ENCODE measurements around the gene RPH3AL. TPM values are rescaled to one million over a fixed set of nuclear protein-coding genes. Genes with fewer than 3 reads are reported as not detected.
A peak's percentile ranks its signal among the peaks of the same experiment; 100 is the strongest.
"Not testable (repeated sequence)": the region's sequence is repeated elsewhere in the genome, so short reads cannot be mapped to it uniquely, and the experiment has no call there.

The RPH3AL gene
- total and polyA plus RNA-seq, 4 donors: 4.7 to 5.9 (median 5.3) TPM

- H3K27me3 ChIP-seq (ENCODE audit: control insufficient read depth, insufficient read depth, low read length); H3K9me3 ChIP-seq (ENCODE audit: control insufficient read depth, insufficient read depth, low read length); H3K36me3 ChIP-seq (ENCODE audit: control insufficient read depth, insufficient read depth, low read length); DNase-seq (ENCODE audit: low read depth in 4 of 6, low spot score in 6 of 6); H3K27ac ChIP-seq (ENCODE audit: low read depth, low read length); H3K4me1 ChIP-seq (ENCODE audit: control insufficient read depth, insufficient read depth, low read length); H3K4me3 ChIP-seq (ENCODE audit: low read depth, low read length): not testable (repeated sequence)
- WGBS (ENCODE audit: insufficient coverage): no CpG with 5 or more reads among the region's 4 CpGs
Measured at GRCh38 chr17:271928-272623, 80.5 kb downstream of the RPH3AL start.

DNA sequence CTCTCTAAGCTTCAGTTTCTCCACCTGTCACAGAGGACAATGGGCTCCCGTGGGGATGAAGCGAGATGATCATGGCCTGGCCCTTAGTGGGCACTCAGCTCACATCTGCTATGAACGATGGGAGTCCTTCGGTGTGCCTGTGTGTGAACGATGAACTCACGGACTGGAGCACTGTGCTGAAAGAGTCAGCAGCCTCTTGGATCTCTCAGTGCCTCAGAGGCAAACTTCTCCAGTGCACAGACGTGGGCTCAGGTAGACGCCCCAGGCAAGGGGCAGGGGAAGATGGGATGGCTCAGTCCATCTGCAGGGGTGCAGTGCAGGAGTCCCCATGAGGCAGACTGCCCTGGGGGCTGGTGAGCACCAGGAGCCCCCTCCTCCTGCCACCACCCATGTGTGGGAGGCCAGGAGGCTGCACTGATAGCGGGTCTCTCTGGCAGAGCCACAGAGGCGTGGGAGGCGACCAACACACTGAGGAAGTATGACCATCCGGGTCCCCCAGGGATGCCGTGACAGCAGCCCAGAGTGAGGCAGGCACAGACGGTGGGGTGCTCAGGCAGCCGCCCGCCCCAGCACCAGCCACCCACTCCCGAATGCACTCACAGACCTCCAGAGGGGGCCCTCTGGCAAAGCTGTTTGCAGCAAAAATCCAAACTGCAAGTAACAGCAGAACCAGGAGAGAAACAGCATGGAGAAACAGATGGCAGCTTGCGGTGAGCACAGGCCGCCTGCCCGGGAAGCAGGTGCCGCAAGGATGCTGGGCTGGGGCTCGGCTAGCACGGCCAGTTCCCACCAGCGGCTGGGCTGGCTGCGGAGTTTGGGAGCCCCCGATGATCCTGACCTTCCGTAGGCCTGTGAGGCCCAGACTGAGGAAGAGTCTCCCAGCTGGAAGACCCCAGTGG is 82.7 kb downstream of the RPH3AL start:
- Histone ChIP-seq H3K27ac (ENCODE audit: low read depth, low read length) (no peak overlapping the region), H3K4me1 (ENCODE audit: control insufficient read depth, insufficient read depth, low read length) (peaks cover 21% of the 10 kb centered on the region), H3K9me3 (ENCODE audit: control insufficient read depth, insufficient read depth, low read length) (no peaks in the 10 kb centered on the region), H3K27me3 (ENCODE audit: control insufficient read depth, insufficient read depth, low read length) (no peaks in the 10 kb centered on the region), H3K4me3 (ENCODE audit: low read depth, low read length) (no peak overlapping the region), H3K36me3 (ENCODE audit: control insufficient read depth, insufficient read depth, low read length) (peaks cover 9% of the 10 kb centered on the region)
- WGBS (ENCODE audit: insufficient coverage): 82% methylated on average over 24 of the region's 27 CpGs
- DNase-seq (ENCODE audit: low read depth in 4 of 6, low spot score in 6 of 6): peak in 2 of 6 donors; percentile 43 to 72

- peak overlapping the region; percentile 52 for H3K27ac ChIP-seq (ENCODE audit: low read depth, low read length)
- WGBS (ENCODE audit: insufficient coverage): 31% methylated on average over 31 of the region's 31 CpGs
Measured at GRCh38 chr17:266701-267667, 85.6 kb downstream of the RPH3AL start.

DNA sequence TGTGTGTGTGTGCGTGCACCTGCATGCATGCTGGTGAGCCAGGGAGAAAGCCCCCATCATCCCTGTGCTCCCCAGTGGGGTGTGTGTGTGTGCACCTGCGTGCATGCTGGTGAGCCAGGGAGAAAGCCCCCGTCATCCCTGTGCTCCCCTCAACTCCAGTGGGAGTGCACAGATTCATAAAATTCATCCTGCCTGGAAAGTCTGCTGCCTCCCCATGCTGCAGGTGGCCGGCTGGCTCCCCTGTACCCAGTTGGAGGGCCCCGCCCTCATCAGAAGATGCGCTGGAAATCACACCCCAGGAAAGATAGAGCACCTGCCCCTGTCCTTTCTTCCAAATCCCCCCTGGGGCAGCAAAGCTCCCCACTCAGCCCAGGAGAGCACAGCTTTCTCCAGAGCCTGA is 86.4 kb downstream of the RPH3AL start:
- 80% methylated on average over 4 of the region's 6 CpGs for WGBS (ENCODE audit: insufficient coverage)
- Histone ChIP-seq H3K27ac (ENCODE audit: low read depth, low read length) (no peak overlapping the region), H3K9me3 (ENCODE audit: control insufficient read depth, insufficient read depth, low read length) (no peaks in the 10 kb centered on the region), H3K36me3 (ENCODE audit: control insufficient read depth, insufficient read depth, low read length) (peaks cover 11% of the 10 kb centered on the region), H3K4me1 (ENCODE audit: control insufficient read depth, insufficient read depth, low read length) (peaks cover 21% of the 10 kb centered on the region), H3K4me3 (ENCODE audit: low read depth, low read length) (no peak overlapping the region), H3K27me3 (ENCODE audit: control insufficient read depth, insufficient read depth, low read length) (no peaks in the 10 kb centered on the region)
- DNase-seq (ENCODE audit: low read depth in 4 of 6, low spot score in 6 of 6): no peak

More at GRCh38 chr17:266701-267667, 85.6 kb downstream of the RPH3AL start:
- Histone ChIP-seq H3K4me1 (ENCODE audit: control insufficient read depth, insufficient read depth, low read length) (peaks cover 21% of the 10 kb centered on the region), H3K9me3 (ENCODE audit: control insufficient read depth, insufficient read depth, low read length) (no peaks in the 10 kb centered on the region), H3K27me3 (ENCODE audit: control insufficient read depth, insufficient read depth, low read length) (no peaks in the 10 kb centered on the region), H3K4me3 (ENCODE audit: low read depth, low read length) (no peak overlapping the region), H3K36me3 (ENCODE audit: control insufficient read depth, insufficient read depth, low read length) (peaks cover 11% of the 10 kb centered on the region)
- peak in 4 of 6 donors; percentile 51 to 89 (median 69) for DNase-seq (ENCODE audit: low read depth in 4 of 6, low spot score in 6 of 6)

- H3K27ac ChIP-seq (ENCODE audit: low read depth, low read length): no peak overlapping the region
- DNase-seq (ENCODE audit: low read depth in 4 of 6, low spot score in 6 of 6): peak in 2 of 6 donors; percentile 13 to 56
Measured at GRCh38 chr17:265718-266117, 86.9 kb downstream of the RPH3AL start.

DNA sequence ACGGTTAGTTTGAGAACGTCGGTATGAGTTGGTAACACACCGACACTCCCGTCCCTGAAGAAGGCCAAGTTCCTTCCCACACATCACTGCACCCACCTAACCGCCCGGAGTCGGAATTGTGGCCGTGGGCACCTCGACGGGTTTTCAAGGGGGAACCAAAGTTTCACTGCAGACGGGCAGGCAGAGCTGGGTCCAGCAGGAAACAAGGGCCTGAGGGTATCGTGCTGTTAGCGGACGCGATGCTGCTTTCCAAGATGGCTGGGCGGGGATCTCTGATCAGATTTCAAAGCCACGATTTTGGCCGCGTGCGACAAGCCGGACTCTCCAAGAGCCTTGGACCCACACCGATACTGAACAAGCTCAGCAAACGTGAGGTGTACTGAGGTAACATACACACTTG is 88.8 kb downstream of the RPH3AL start:
- Histone ChIP-seq H3K27me3 (ENCODE audit: control insufficient read depth, insufficient read depth, low read length) (no peaks in the 10 kb centered on the region), H3K9me3 (ENCODE audit: control insufficient read depth, insufficient read depth, low read length) (no peaks in the 10 kb centered on the region), H3K4me3 (ENCODE audit: low read depth, low read length) (no peak overlapping the region), H3K4me1 (ENCODE audit: control insufficient read depth, insufficient read depth, low read length) (peaks cover 40% of the 10 kb centered on the region), H3K27ac (ENCODE audit: low read depth, low read length) (no peak overlapping the region), H3K36me3 (ENCODE audit: control insufficient read depth, insufficient read depth, low read length) (peaks cover 8% of the 10 kb centered on the region)
- WGBS (ENCODE audit: insufficient coverage): 94% methylated on average over 20 of the region's 24 CpGs
- DNase-seq (ENCODE audit: low read depth in 4 of 6, low spot score in 6 of 6): no peak

More at GRCh38 chr17:265718-266117, 86.9 kb downstream of the RPH3AL start:
- peaks cover 11% of the 10 kb centered on the region for H3K36me3 ChIP-seq (ENCODE audit: control insufficient read depth, insufficient read depth, low read length)
- H3K4me3 ChIP-seq (ENCODE audit: low read depth, low read length): no peak overlapping the region
- 32% methylated on average over 8 of the region's 10 CpGs for WGBS (ENCODE audit: insufficient coverage)
- H3K27me3 ChIP-seq (ENCODE audit: control insufficient read depth, insufficient read depth, low read length): no peaks in the 10 kb centered on the region
- peaks cover 21% of the 10 kb centered on the region for H3K4me1 ChIP-seq (ENCODE audit: control insufficient read depth, insufficient read depth, low read length)
- H3K9me3 ChIP-seq (ENCODE audit: control insufficient read depth, insufficient read depth, low read length): no peaks in the 10 kb centered on the region

GRCh38 chr17:263271-263670 is 89.3 kb downstream of the RPH3AL start:
- Histone ChIP-seq H3K4me3 (ENCODE audit: low read depth, low read length) (no peak overlapping the region), H3K4me1 (ENCODE audit: control insufficient read depth, insufficient read depth, low read length) (peaks cover 41% of the 10 kb centered on the region), H3K27me3 (ENCODE audit: control insufficient read depth, insufficient read depth, low read length) (no peaks in the 10 kb centered on the region), H3K36me3 (ENCODE audit: control insufficient read depth, insufficient read depth, low read length) (peaks cover 8% of the 10 kb centered on the region), H3K27ac (ENCODE audit: low read depth, low read length) (no peak overlapping the region), H3K9me3 (ENCODE audit: control insufficient read depth, insufficient read depth, low read length) (no peaks in the 10 kb centered on the region)
- 93% methylated on average over 18 of the region's 18 CpGs for WGBS (ENCODE audit: insufficient coverage)
- DNase-seq (ENCODE audit: low read depth in 4 of 6, low spot score in 6 of 6): peak in 1 of 6 donors; percentile 36

DNA sequence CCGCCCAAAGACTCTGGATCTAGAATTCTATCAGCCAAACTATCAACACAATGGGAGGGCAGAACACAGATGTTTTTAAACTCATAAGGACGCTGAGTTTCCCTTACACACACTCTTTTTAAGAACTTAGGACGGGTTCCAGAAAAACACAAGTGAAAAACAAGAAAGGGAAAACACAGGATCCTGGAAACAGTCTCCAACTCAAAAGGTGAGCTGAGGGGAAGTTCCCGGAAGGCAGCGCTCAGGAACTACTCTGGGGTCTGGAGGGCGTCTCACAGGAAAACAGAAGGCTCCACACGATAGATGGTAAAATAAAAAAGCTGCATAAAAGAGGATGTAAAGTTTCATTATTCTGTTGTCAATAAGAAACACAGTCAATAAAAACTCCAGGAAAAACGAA is 91.0 kb downstream of the RPH3AL start:
- WGBS (ENCODE audit: insufficient coverage): 92% methylated on average over 3 of the region's 8 CpGs
- Histone ChIP-seq H3K27ac (ENCODE audit: low read depth, low read length) (no peak overlapping the region), H3K4me1 (ENCODE audit: control insufficient read depth, insufficient read depth, low read length) (peaks cover 31% of the 10 kb centered on the region), H3K9me3 (ENCODE audit: control insufficient read depth, insufficient read depth, low read length) (no peaks in the 10 kb centered on the region), H3K4me3 (ENCODE audit: low read depth, low read length) (no peak overlapping the region), H3K27me3 (ENCODE audit: control insufficient read depth, insufficient read depth, low read length) (no peaks in the 10 kb centered on the region), H3K36me3 (ENCODE audit: control insufficient read depth, insufficient read depth, low read length) (peaks cover 8% of the 10 kb centered on the region)
- no peak for DNase-seq (ENCODE audit: low read depth in 4 of 6, low spot score in 6 of 6)

DNA sequence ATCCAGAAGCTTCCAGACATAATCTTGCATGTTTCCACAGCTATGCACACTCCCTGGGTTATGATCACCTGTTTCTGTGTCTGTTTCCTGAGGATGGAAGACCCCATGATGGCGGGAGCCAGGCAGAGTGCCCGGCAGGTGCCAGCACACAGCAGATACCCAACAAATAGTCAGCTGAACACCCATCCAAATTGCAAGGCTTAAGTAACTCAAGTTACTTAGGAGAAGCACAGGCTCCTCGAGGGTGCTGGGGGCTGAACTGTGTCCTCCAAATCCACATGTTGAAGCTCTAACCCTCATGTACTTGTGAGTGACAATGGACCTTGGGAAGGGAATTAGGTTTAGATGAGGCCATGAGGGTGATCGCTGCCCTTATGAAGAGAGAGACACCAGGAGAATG is 91.7 kb downstream of the RPH3AL start:
- no peak overlapping the region for H3K4me3 ChIP-seq (ENCODE audit: low read depth, low read length)
- no peaks in the 10 kb centered on the region for H3K9me3 ChIP-seq (ENCODE audit: control insufficient read depth, insufficient read depth, low read length)
- no peak for DNase-seq (ENCODE audit: low read depth in 4 of 6, low spot score in 6 of 6)
- peaks cover 8% of the 10 kb centered on the region for H3K36me3 ChIP-seq (ENCODE audit: control insufficient read depth, insufficient read depth, low read length)
- no peaks in the 10 kb centered on the region for H3K27me3 ChIP-seq (ENCODE audit: control insufficient read depth, insufficient read depth, low read length)
- peaks cover 24% of the 10 kb centered on the region for H3K4me1 ChIP-seq (ENCODE audit: control insufficient read depth, insufficient read depth, low read length)
- WGBS (ENCODE audit: insufficient coverage): 100% methylated on average over 1 of the region's 4 CpGs
- no peak overlapping the region for H3K27ac ChIP-seq (ENCODE audit: low read depth, low read length)

All from spinal cord (tissue), 10 donors.